Activated CD8-positive, alpha-beta T cell treated with anti-CD3 and anti-CD28 coated beads, Interleukin-2, amount 10 ng/mL, durations not matched to agents 7 days and 5 days (primary cell): Measurements from ENCODE around the gene CYTH2. TPM values are rescaled to one million over a fixed set of nuclear protein-coding genes. Genes with fewer than 3 reads are reported as not detected.
A peak's percentile ranks its signal among the peaks of the same experiment; 100 is the strongest.
"Not testable (repeated sequence)": the region's sequence is repeated elsewhere in the genome, so short reads cannot be mapped to it uniquely, and the experiment has no call there.

Experiments used
- ATAC-seq: fragments of 150-1000 bp; cut with Tn5 transposase; one replicate; pipeline ENCODE4 v1.10.0; 2021; ENCODE audit warnings: moderate library complexity
- CTCF ChIA-PET: fragments of 350-600 bp; sonication (Branson Sonifier 250); formaldehyde crosslinking; loops from one replicate; lab custom pipeline; 2021; ENCODE audit warnings: antibody characterized with exemption; lab: Charles Lee
- POLR2A ChIA-PET: fragments of 350-600 bp; sonication (Branson Sonifier 250); formaldehyde crosslinking; loops from one replicate; lab custom pipeline; 2021; ENCODE audit warnings: antibody characterized with exemption; lab: Charles Lee
- DNase-seq: peaks from one replicate; pipeline ENCODE4 v3.0.0-alpha.2; 2020
- H3K27ac Mint-ChIP-seq: one replicate; pipeline ENCODE4 v1.8.0; 2021; ENCODE audit warnings: mild to moderate bottlenecking, mixed read lengths
- H3K27me3 Mint-ChIP-seq: one replicate; pipeline ENCODE4 v1.8.0; 2021; ENCODE audit warnings: low read depth, mixed read lengths
- H3K36me3 Mint-ChIP-seq: one replicate; pipeline ENCODE4 v1.8.0; 2021; ENCODE audit warnings: low read depth, mixed read lengths
- H3K4me1 Mint-ChIP-seq: one replicate; pipeline ENCODE4 v1.8.0; 2021; ENCODE audit warnings: low read depth, mixed read lengths
- H3K4me3 Mint-ChIP-seq: one replicate; pipeline ENCODE4 v1.8.0; 2021; ENCODE audit warnings: mild to moderate bottlenecking, mixed read lengths
- H3K9me3 Mint-ChIP-seq: one replicate; pipeline ENCODE4 v1.8.0; 2022; ENCODE audit warnings: mixed read lengths; ENCODE audit not compliant: insufficient read depth
- total RNA-seq, 2 experiments: library from RNA; stranded (reverse); gene quantifications; one replicate each; pipeline ENCODE4 v1.2.3, GENCODE V29; 2021

Gene CYTH2
- total RNA-seq, 2 experiments from 2014 or later: 48.3 to 50.3 TPM

- peak overlapping the region; percentile 21 for H3K27ac Mint-ChIP-seq
- POLR2A ChIA-PET: interaction anchor here (1.0 kb wide), 1 partner anchor 108 kb away, joined by 3 read pairs; the partner anchor contains the start of genes RPL18 and SPHK2
- CTCF ChIA-PET: interaction anchor here (0.8 to 8.3 kb wide), 2 partner anchors 21 to 76 kb away, joined by 3 to 166 read pairs; no protein-coding TSS in a partner anchor
- no peaks in the 10 kb centered on the region for H3K36me3 Mint-ChIP-seq
- DNase-seq (peak; percentile 85), ATAC-seq (peak; percentile 43)
- H3K4me1 Mint-ChIP-seq: peaks cover 18% of the 10 kb centered on the region
- H3K9me3 Mint-ChIP-seq: no peaks in the 10 kb centered on the region
- peak overlapping the region; percentile 78 for H3K4me3 Mint-ChIP-seq
- H3K27me3 Mint-ChIP-seq: no peaks in the 10 kb centered on the region
Measured at GRCh38 chr19:48510421-48511268, 41.5 kb downstream of the CYTH2 start.

DNA sequence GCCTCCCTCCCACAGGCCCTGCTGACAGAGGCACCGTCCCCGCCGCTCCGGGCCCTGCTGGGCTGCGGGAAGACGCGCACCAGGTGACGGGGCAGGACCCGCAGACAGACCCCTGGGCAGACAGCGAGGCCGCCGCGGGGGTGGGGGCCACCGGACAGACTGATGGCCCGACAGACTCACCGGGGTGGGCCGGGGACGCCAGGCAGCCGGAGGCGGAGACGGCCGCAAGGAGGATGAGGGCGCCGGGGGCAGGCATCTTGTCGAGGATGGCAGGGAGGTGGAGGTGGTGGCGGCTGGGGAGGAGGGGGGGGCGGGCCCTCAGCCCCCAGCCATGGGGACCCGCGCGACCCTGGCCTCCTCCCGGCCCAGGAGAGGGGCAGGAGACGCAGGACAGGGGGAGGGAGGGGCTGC lies 42.2 kb downstream of the CYTH2 start:
- CTCF ChIA-PET: interaction anchor here (8.3 kb wide), 1 partner anchor 75 kb away, joined by 166 read pairs; no protein-coding TSS in a partner anchor
- DNase-seq (no peak), ATAC-seq (peak; percentile 6)
- Mint-ChIP-seq H3K27me3 (no peaks in the 10 kb centered on the region), H3K4me3 (peak overlapping the region; percentile 78), H3K27ac (no peak overlapping the region), H3K4me1 (peaks cover 18% of the 10 kb centered on the region), H3K36me3 (no peaks in the 10 kb centered on the region), H3K9me3 (no peaks in the 10 kb centered on the region)
- POLR2A ChIA-PET: interaction anchor here (1.0 kb wide), 1 partner anchor 108 kb away, joined by 3 read pairs; the partner anchor contains the start of genes RPL18 and SPHK2

- H3K36me3 Mint-ChIP-seq: no peaks in the 10 kb centered on the region
- peak; percentile 54 for ATAC-seq
- CTCF ChIA-PET: no interaction called here
- no peaks in the 10 kb centered on the region for H3K9me3 Mint-ChIP-seq
- DNase-seq: peak; percentile 90
- POLR2A ChIA-PET: no interaction called here
- peak within 1 kb of the TSS; percentile 78 for H3K4me3 Mint-ChIP-seq
- H3K4me1 Mint-ChIP-seq: peaks cover 18% of the 10 kb centered on the region
- peak within 1 kb of the TSS; percentile 21 for H3K27ac Mint-ChIP-seq
- no peaks in the 10 kb centered on the region for H3K27me3 Mint-ChIP-seq
Measured at GRCh38 chr19:48511800-48512503, 42.8 kb downstream of the CYTH2 start, which contains the start of gene LMTK3. Gene LMTK3 (minus strand): TSS chr19:48511835. CDS start chr19:48511576, 259 bp downstream.

GRCh38 chr19:48512504-48513288 lies 43.5 kb downstream of the CYTH2 start:
- no peaks in the 10 kb centered on the region for H3K36me3 Mint-ChIP-seq
- CTCF ChIA-PET: interaction anchor here (3.5 kb wide), 1 partner anchor 71 kb away, joined by 18 read pairs; no protein-coding TSS in a partner anchor
- no peak overlapping the region for H3K27ac Mint-ChIP-seq
- H3K27me3 Mint-ChIP-seq: no peaks in the 10 kb centered on the region
- DNase-seq (no peak), ATAC-seq (no peak)
- H3K9me3 Mint-ChIP-seq: no peaks in the 10 kb centered on the region
- no peak overlapping the region for H3K4me3 Mint-ChIP-seq
- POLR2A ChIA-PET: interaction anchor here (0.5 kb wide), 1 partner anchor 1164 kb away, joined by 3 read pairs; the partner anchor contains the start of gene DHX34
- H3K4me1 Mint-ChIP-seq: peaks cover 18% of the 10 kb centered on the region

DNA sequence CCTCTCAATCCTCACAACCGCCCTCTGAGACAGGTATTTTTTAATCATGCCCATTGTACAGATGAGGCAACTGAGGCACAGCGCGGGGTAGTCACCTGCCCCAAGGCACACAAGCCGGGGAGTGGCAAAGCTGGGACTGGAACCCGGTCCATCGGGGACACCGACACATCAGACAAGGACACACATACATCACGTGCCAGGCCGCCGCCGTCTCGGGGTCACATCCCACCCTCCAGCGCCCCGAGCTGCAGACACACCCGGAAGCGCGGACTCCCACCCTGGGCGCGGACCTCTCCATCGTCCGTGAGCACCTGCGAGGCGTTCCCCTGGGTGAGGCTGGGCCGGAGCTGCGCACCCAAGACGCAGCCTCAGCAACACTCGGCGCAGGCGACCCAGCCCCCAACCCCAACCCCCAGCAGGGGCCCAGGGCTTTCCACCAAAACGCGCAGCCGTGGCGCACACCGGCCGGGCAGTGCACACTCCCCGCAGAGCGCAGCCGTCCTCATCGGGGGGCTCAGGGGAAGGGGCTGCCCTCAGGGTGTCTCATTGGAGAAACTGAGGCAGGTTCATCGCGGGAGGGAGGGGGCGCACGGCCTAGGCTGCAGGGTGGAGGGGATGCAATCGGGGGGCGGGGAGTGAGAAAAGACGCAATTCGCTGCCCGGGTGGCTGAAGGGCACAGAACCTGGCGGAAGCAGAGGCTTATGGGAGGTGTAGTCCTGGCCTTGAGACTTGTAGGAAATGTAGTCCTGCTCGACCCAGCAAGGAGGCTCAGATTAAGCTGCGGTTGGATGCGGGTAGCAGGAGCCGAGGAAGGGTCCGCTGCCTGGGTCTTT lies 44.3 kb downstream of the CYTH2 start:
- no peak overlapping the region for H3K4me3 Mint-ChIP-seq
- ChIA-PET POLR2A (interaction anchor here (0.5 kb wide), 1 partner anchor 1164 kb away, joined by 3 read pairs; the partner anchor contains the start of gene DHX34), CTCF (interaction anchor here (1.4 to 3.5 kb wide), 4 partner anchors 8 to 95 kb away, joined by 3 to 18 read pairs (median 6); no protein-coding TSS in a partner anchor)
- H3K9me3 Mint-ChIP-seq: no peaks in the 10 kb centered on the region
- no peak overlapping the region for H3K27ac Mint-ChIP-seq
- H3K27me3 Mint-ChIP-seq: no peaks in the 10 kb centered on the region
- ATAC-seq (peak; percentile 78), DNase-seq (peak; percentile 86)
- H3K4me1 Mint-ChIP-seq: peaks cover 18% of the 10 kb centered on the region
- H3K36me3 Mint-ChIP-seq: no peaks in the 10 kb centered on the region

DNA sequence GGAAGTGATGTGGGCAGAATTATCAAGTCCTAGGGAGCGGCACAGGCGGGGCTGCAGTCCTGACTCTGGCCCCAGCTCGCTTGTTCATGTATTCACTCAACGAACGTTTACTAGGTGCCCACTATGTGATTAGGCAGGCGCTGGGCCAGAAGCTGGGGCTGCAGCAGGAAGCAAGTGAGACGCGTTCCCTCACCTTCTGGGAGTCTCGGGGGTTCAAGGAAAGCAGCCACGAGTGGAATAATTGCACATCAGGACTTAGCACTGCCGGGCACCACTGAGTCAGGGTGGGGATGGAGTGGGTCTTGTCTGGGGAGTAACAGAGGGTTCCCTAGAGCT lies 44.9 kb downstream of the CYTH2 start:
- no peak for DNase-seq
- Mint-ChIP-seq H3K4me3 (no peak overlapping the region), H3K4me1 (peaks cover 18% of the 10 kb centered on the region), H3K9me3 (no peaks in the 10 kb centered on the region), H3K36me3 (no peaks in the 10 kb centered on the region), H3K27ac (no peak overlapping the region), H3K27me3 (no peaks in the 10 kb centered on the region)
- ChIA-PET POLR2A (no interaction called here), CTCF (interaction anchor here (1.4 to 3.5 kb wide), 4 partner anchors 9 to 95 kb away, joined by 3 to 18 read pairs (median 6); no protein-coding TSS in a partner anchor)
- ATAC-seq: no peak

DNA sequence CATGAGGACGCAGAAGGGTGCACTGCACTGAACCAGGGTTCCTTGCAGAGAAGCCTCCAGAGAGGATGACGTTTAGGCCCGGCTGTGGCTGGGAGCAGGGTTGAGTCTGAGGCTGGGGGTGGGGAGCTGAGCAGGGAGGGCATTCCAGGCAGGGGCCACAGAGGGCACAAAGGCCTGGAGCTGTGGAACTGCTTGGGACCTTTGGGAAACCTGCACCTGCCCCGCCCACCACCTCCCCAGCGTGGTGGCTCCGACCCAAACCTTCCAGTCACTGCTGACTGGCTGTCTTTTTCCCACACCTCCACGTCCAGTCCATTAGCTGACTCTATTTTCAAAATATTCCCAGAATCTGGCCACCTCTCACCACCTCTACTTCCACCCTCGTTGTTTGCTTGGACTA lies 47.4 kb downstream of the CYTH2 start:
- POLR2A ChIA-PET: no interaction called here
- Mint-ChIP-seq H3K36me3 (no peaks in the 10 kb centered on the region), H3K9me3 (no peaks in the 10 kb centered on the region), H3K27me3 (no peaks in the 10 kb centered on the region), H3K4me3 (no peak overlapping the region), H3K4me1 (peaks cover 8% of the 10 kb centered on the region), H3K27ac (no peak overlapping the region)
- DNase-seq (no peak), ATAC-seq (no peak)
- CTCF ChIA-PET: interaction anchor here (1.1 to 1.7 kb wide), 2 partner anchors 27 to 93 kb away, joined by 3 to 5 read pairs; no protein-coding TSS in a partner anchor

GRCh38 chr19:48518207-48518606 lies 49.0 kb downstream of the CYTH2 start:
- Mint-ChIP-seq H3K36me3 (no peaks in the 10 kb centered on the region), H3K4me3 (no peak overlapping the region), H3K27ac (no peak overlapping the region), H3K9me3 (no peaks in the 10 kb centered on the region), H3K4me1 (peaks cover 8% of the 10 kb centered on the region), H3K27me3 (no peaks in the 10 kb centered on the region)
- POLR2A ChIA-PET: no interaction called here
- DNase-seq (no peak), ATAC-seq (no peak)
- CTCF ChIA-PET: interaction anchor here (1.4 kb wide), 1 partner anchor 66 kb away, joined by 4 read pairs; no protein-coding TSS in a partner anchor

GRCh38 chr19:48519426-48519825 lies 50.3 kb downstream of the CYTH2 start:
- H3K36me3 Mint-ChIP-seq, ATAC-seq, H3K4me1 Mint-ChIP-seq, H3K27me3 Mint-ChIP-seq, H3K9me3 Mint-ChIP-seq, H3K4me3 Mint-ChIP-seq, H3K27ac Mint-ChIP-seq, DNase-seq, POLR2A ChIA-PET: not testable (repeated sequence)
- CTCF ChIA-PET: interaction anchor here (0.9 to 1.2 kb wide), 2 partner anchors 13 to 69 kb away, joined by 3 to 4 read pairs; no protein-coding TSS in a partner anchor

DNA sequence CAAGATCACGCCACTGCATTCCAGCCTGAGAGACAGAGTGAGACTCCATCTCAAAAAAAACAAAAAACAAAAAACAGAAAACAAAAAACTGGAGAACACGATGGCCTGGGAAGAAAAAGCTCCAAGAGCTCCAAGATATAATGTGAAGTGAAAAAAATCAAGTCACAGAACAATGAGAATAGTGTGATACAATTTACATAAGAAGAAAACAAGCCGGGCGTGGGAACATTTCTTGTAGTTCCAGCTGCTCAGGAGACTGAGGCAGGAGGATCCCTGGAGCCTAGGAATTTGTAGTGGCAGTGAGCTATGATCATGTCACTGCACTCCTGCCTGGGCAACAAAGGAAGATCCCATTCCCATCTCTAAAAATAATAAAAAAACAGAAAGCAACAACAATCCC lies 51.0 kb downstream of the CYTH2 start:
- H3K27me3 Mint-ChIP-seq: peaks cover 2% of the 10 kb centered on the region
- no peak for ATAC-seq
- CTCF ChIA-PET: interaction anchor here (0.6 to 1.2 kb wide), 3 partner anchors 14 to 68 kb away, joined by 3 to 4 read pairs (median 3); no protein-coding TSS in a partner anchor
- no peak for DNase-seq
- H3K4me1 Mint-ChIP-seq: no peaks in the 10 kb centered on the region
- H3K27ac Mint-ChIP-seq: no peak overlapping the region
- H3K4me3 Mint-ChIP-seq: no peak overlapping the region
- H3K9me3 Mint-ChIP-seq: peaks cover 9% of the 10 kb centered on the region
- no peaks in the 10 kb centered on the region for H3K36me3 Mint-ChIP-seq
- POLR2A ChIA-PET: no interaction called here
